Activated CD8-positive, alpha-beta memory T cell treated with anti-CD3 and anti-CD28 coated beads for 48 hours (primary cell): ENCODE data around the gene NEU4.
"Not testable (repeated sequence)": the region's sequence is repeated elsewhere in the genome, so short reads cannot be mapped to it uniquely, and the experiment has no call there.

Experiments
- DNase-seq, 3 experiments: peaks; one replicate each; pipeline ENCODE4 v3.0.0-alpha.2; 2020; ENCODE audit warnings: low read depth in 2 of 3, low spot score in 2 of 3

Gene NEU4

GRCh38 chr2:241798631-241799521 is 10.1 kb upstream of the NEU4 start:
- DNase-seq = no peak

- no peak for DNase-seq
These were observed 9.3 kb upstream of the NEU4 start for GRCh38 chr2:241799522-241800197.

GRCh38 chr2:241800198-241800903 is 8.6 kb upstream of the NEU4 start:
- not testable (repeated sequence) for DNase-seq

GRCh38 chr2:241801611-241802420 is 7.2 kb upstream of the NEU4 start:
- no peak for DNase-seq

- no peak for DNase-seq
These were observed 6.3 kb upstream of the NEU4 start for GRCh38 chr2:241802421-241803318.

- DNase-seq = peak; percentile 20 to 45 (median 32)
These were observed 5.3 kb upstream of the NEU4 start for GRCh38 chr2:241803387-241804325.

GRCh38 chr2:241804326-241805229 is 4.4 kb upstream of the NEU4 start:
- DNase-seq = no peak

GRCh38 chr2:241806217-241806616 is 2.8 kb upstream of the NEU4 start:
- DNase-seq = not testable (repeated sequence)

GRCh38 chr2:241808051-241808720 is 807 bp upstream of the NEU4 start:
- no peak for DNase-seq

GRCh38 chr2:241809383-241810306 is 652 bp downstream of the NEU4 start:
- no peak for DNase-seq

GRCh38 chr2:241810307-241811200 is 1.6 kb downstream of the NEU4 start:
- DNase-seq = no peak

- DNase-seq = no peak
These were observed 2.4 kb downstream of the NEU4 start for GRCh38 chr2:241811201-241811951.

- no peak for DNase-seq
These were observed 3.1 kb downstream of the NEU4 start for GRCh38 chr2:241811952-241812729.
